Uterus (tissue), 4 donors: Measurements from ENCODE around the gene CBFA2T3. TPM values are rescaled to one million over a fixed set of nuclear protein-coding genes. Genes with fewer than 3 reads are reported as not detected.

Source experiments
- DNase-seq, 2 donors: peaks; one replicate each; pipeline ENCODE4 v3.0.0-alpha.2; 2019 to 2020
- H3K27ac ChIP-seq, 2 donors: fragments of 200-600 bp; sonication (generic); 1 replicate in 1 of 2; 2 replicates in 1 of 2; pipeline ENCODE4 v1.5.1; 2016 to 2018
- H3K27me3 ChIP-seq, 2 donors: fragments of 200-600 bp; sonication (generic); one replicate each; pipeline ENCODE4 v1.5.1; 2018 to 2019; ENCODE audit warnings: control low read depth in 1 of 2
- H3K36me3 ChIP-seq, 2 donors: fragments of 200-600 bp; sonication (generic); one replicate each; pipeline ENCODE4 v1.5.1; 2019; ENCODE audit warnings: control low read depth in 1 of 2
- H3K4me1 ChIP-seq, 2 donors: fragments of 200-600 bp; sonication (generic); one replicate each; pipeline ENCODE4 v1.5.1; 2018 to 2019; ENCODE audit warnings: control low read depth in 1 of 2
- H3K4me3 ChIP-seq, 2 donors: fragments of 200-600 bp; sonication (generic); 1 replicate in 1 of 2; 2 replicates in 1 of 2; pipeline ENCODE4 v1.5.1; 2018 to 2019; ENCODE audit warnings: mild to moderate bottlenecking in 1 of 2
- H3K9me3 ChIP-seq, 2 donors: fragments of 200-600 bp; sonication (generic); one replicate each; pipeline ENCODE4 v1.5.1; 2019; ENCODE audit warnings: control low read depth in 1 of 2
- POLR2A ChIP-seq, 2 donors: fragments of 450-650 bp; IDR thresholded peaks; one replicate each; pipeline ENCODE4 v1.6.1; 2016; ENCODE audit warnings: antibody characterized with exemption in 2 of 2, mild to moderate bottlenecking in 1 of 2, moderate library complexity in 1 of 2
- intact Hi-C: fragments of 100-400 bp; cut with DNase I; formaldehyde crosslinking; loops from one replicate; pipeline ENCODE4 v1.15.1; 2023; ENCODE audit warnings: low total_unique reads
- total RNA-seq, 4 donors: library from RNA; depleted of rRNA in 3 of 4; stranded (reverse); fragments of >200 nt in 3 of 4; gene quantifications; one replicate each; pipeline versions ENCODE4 v1.1.0 to v1.2.4, GENCODE V29; 2014 to 2023
- TF ChIP-seq, protein P1 (sequence below), 4 experiments: fragments of 200-600 bp in 2 of 4; fragments of 450-650 bp in 2 of 4; sonication (generic) in 2 of 4; IDR thresholded peaks; one replicate each; pipeline ENCODE4 v1.5.1; 2016 to 2019; ENCODE audit warnings: antibody characterized with exemption in 4 of 4, mild to moderate bottlenecking in 2 of 4, moderate library complexity in 1 of 4
- donor health status: DM: yes; HTN: yes; CAD: no.

Gene CBFA2T3
- total RNA-seq, 4 donors from 2014 or later, result under 0.01 to 12.1 (median 3.1) TPM

- intact Hi-C loops, result no loop called here
- no peak for DNase-seq
- TF ChIP-seq, protein P1, sequence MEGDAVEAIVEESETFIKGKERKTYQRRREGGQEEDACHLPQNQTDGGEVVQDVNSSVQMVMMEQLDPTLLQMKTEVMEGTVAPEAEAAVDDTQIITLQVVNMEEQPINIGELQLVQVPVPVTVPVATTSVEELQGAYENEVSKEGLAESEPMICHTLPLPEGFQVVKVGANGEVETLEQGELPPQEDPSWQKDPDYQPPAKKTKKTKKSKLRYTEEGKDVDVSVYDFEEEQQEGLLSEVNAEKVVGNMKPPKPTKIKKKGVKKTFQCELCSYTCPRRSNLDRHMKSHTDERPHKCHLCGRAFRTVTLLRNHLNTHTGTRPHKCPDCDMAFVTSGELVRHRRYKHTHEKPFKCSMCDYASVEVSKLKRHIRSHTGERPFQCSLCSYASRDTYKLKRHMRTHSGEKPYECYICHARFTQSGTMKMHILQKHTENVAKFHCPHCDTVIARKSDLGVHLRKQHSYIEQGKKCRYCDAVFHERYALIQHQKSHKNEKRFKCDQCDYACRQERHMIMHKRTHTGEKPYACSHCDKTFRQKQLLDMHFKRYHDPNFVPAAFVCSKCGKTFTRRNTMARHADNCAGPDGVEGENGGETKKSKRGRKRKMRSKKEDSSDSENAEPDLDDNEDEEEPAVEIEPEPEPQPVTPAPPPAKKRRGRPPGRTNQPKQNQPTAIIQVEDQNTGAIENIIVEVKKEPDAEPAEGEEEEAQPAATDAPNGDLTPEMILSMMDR (IDR thresholded peaks at IDR 0.05), result no peak
- TF ChIP-seq POLR2A (IDR thresholded peaks at IDR 0.05), result no peak
- Histone ChIP-seq H3K4me3 (no peak overlapping the region), H3K9me3 (no peaks in the 10 kb centered on the region), H3K27me3 (peaks cover 0 to 7% of the 10 kb centered on the region in 2 donors), H3K36me3 (no peaks in the 10 kb centered on the region), H3K4me1 (no peaks in the 10 kb centered on the region), H3K27ac (no peak overlapping the region)
Measured at GRCh38 chr16:89006036-89006752, 29.2 kb upstream of the CBFA2T3 start.

DNA sequence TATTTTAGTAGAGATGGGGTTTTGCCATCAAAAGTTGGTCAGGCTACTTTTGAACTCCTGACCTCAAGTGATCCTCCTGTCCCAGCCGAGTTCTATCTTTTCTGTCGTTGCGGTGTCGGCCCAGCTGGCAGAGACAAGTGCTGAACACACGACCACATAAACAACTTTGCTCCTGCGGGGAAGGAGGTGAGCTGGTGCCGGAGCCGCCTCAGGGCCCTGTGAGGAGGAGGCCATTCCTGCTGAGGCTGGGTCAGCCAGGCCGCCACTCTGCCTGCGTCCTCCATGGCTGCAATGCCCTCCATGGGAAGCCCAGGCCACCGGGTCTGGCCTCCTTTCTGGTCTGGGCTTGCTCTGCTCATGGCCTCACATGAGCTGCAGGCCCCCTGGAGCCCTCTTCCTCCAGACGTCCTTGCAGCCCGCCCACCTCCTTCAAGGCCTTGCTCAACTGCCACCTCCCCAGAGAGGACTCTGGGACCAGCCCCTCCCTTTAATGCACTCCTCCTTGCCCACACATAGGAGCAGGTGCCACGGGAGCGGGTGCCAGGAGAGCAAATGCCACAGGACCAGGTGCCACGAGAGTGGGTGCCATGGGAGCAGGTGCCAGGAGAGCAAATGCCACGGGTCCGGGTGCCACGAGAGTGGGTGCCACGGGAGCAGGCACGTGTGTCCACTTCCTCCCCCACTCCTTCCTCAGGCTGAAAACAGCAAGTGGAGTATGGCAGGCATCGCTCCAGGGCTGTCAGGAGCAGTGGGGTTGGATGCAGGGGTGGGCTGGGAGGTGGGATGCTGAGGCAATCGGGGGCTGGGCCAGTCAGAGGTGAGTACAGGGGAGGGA is 28.4 kb upstream of the CBFA2T3 start:
- Histone ChIP-seq H3K27ac (no peak overlapping the region), H3K27me3 (peaks cover 0 to 8% of the 10 kb centered on the region in 2 donors), H3K4me3 (no peak overlapping the region), H3K36me3 (no peaks in the 10 kb centered on the region), H3K4me1 (no peaks in the 10 kb centered on the region), H3K9me3 (peaks cover 0 to 2% of the 10 kb centered on the region in 2 donors)
- intact Hi-C loops, result no loop called here
- DNase-seq, result no peak
- TF ChIP-seq POLR2A (IDR thresholded peaks at IDR 0.05), result no peak
- TF ChIP-seq, protein P1 (IDR thresholded peaks at IDR 0.05), result no peak

DNA sequence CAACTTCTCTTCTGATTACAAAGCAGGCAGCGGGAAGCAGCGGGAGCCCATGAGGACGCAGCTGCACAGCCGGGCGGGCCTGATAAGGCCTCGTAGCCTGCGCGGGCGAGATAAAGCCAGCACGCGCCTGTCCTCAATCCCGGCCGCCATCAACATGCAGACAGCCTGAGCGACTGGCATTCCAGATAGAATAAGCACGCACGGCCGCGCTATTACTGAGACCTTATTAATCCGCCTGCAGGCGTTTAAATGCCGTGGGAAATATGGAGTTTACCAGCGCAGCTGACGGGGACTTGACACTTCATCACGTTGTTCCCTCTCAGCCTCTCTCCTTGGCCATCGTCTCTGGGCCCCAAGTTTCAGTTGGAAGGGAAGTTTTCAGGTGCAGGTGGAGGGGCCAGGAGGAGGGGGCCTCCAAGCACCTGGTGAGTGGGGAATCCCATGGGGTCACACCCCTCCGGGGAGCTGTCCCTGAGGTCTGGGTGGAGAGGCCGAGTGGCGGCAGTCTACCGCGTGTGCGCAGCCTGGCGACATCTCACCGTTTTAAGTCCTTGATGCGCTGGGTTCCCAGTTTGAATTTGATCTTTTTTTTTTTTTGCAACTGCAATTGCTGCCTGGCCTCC is 27.3 kb upstream of the CBFA2T3 start:
- Histone ChIP-seq H3K36me3 (no peaks in the 10 kb centered on the region), H3K4me1 (no peaks in the 10 kb centered on the region), H3K27me3 (peaks cover 0 to 8% of the 10 kb centered on the region in 2 donors), H3K27ac (no peak overlapping the region), H3K4me3 (no peak overlapping the region), H3K9me3 (peaks cover 0 to 2% of the 10 kb centered on the region in 2 donors)
- intact Hi-C loops, result no loop called here
- no peak for DNase-seq
- TF ChIP-seq, protein P1 (IDR thresholded peaks at IDR 0.05), result no peak
- no peak for TF ChIP-seq POLR2A (IDR thresholded peaks at IDR 0.05)

- no peak for TF ChIP-seq POLR2A (IDR thresholded peaks at IDR 0.05)
- TF ChIP-seq, protein P1 (IDR thresholded peaks at IDR 0.05), result no peak
- H3K27me3 ChIP-seq, result peaks cover 0 to 8% of the 10 kb centered on the region in 2 donors
Measured at GRCh38 chr16:89003831-89004208, 26.8 kb upstream of the CBFA2T3 start.

More at GRCh38 chr16:89003831-89004208, 26.8 kb upstream of the CBFA2T3 start:
- DNase-seq, result no peak
- intact Hi-C loops, result no loop called here
- Histone ChIP-seq H3K27ac (no peak overlapping the region), H3K4me1 (no peaks in the 10 kb centered on the region), H3K36me3 (no peaks in the 10 kb centered on the region), H3K4me3 (no peak overlapping the region), H3K9me3 (peaks cover 0 to 4% of the 10 kb centered on the region in 2 donors)
